Ovary (tissue), 9 donors: Measurements from ENCODE around the gene TMBIM6. TPM values are rescaled to one million over a fixed set of nuclear protein-coding genes. Genes with fewer than 3 reads are reported as not detected.

Source experiments
- DNase-seq, 5 donors: peaks; one replicate each; pipeline ENCODE4 v3.0.0-alpha.2; 2019 to 2020
- H3K27ac ChIP-seq, 2 donors: fragments of 200-600 bp; one replicate each; pipeline versions ENCODE4 v1.5.1 to v1.8.0; 2019 to 2022
- H3K27me3 ChIP-seq: fragments of 200-600 bp; one replicate; pipeline ENCODE4 v1.8.0; 2022
- H3K36me3 ChIP-seq: fragments of 200-600 bp; sonication (generic); one replicate; pipeline ENCODE4 v1.5.1; 2019
- H3K4me1 ChIP-seq: one replicate; pipeline ENCODE4 v1.8.1; 2013; ENCODE audit warnings: mild to moderate bottlenecking, moderate library complexity; ENCODE audit not compliant: insufficient read depth
- H3K4me3 ChIP-seq: fragments of 200-600 bp; sonication (generic); one replicate; pipeline ENCODE4 v1.5.1; 2017
- H3K9me3 ChIP-seq, 2 donors: fragments of 200-600 bp in 1 of 2; sonication (generic) in 1 of 2; one replicate each; pipeline versions ENCODE4 v1.5.1 to v1.8.1; 2013 to 2019; ENCODE audit warnings: mild to moderate bottlenecking in 1 of 2, moderate library complexity in 1 of 2
- CTCF ChIP-seq, 3 donors: fragments of 450-650 bp in 2 of 3; fragments of 200-600 bp in 1 of 3; IDR thresholded peaks; one replicate each; pipeline versions ENCODE4 v1.5.1 to v1.8.0; 2016 to 2022; ENCODE audit warnings: antibody characterized with exemption in 3 of 3, mild to moderate bottlenecking in 1 of 3
- EP300 ChIP-seq: sonication (generic); formaldehyde crosslinking; IDR thresholded peaks from one replicate; pipeline ENCODE4 v1.6.1; 2017; ENCODE audit warnings: antibody characterized with exemption
- POLR2A ChIP-seq: fragments of 450-650 bp; IDR thresholded peaks from one replicate; pipeline ENCODE4 v1.6.1; 2017; ENCODE audit warnings: antibody characterized with exemption, mild to moderate bottlenecking, moderate library complexity
- WGBS, 3 donors: extraction: QIAGEN DNeasy Blood & Tissue Kit in 1 of 3; methylation state at CpG; one replicate each; pipeline versions ENCODE4 v1.1.5 to v1.1.7; 2013 to 2017; 5-methylcytosine and 5-hydroxymethylcytosine counted together
- intact Hi-C, 4 donors: fragments of 100-400 bp; cut with DNase I; formaldehyde crosslinking; loops; one replicate each; pipeline versions ENCODE4 v1.11.0 to v1.15.1; 2022 to 2023
- polyA plus RNA-seq, 2 donors: library from polyadenylated mRNA; stranded (reverse); fragments of 200-250 nt in 1 of 2; fragments of 350-450 nt in 1 of 2; fragmentation: Illumina TruSeq in 1 of 2; extraction: RNeasy Lipid Tissue Mini Kit (QIAGEN cat#74804) in 1 of 2; gene quantifications; one replicate each; pipeline ENCODE4 v1.2.3, GENCODE V29; 2013 to 2014
- total RNA-seq, 7 donors: library from RNA; depleted of rRNA in 2 of 7; stranded (reverse); fragments of >200 nt in 2 of 7; fragmentation: NEBNext Ultra II Directional in 3 of 7; extraction: Animal tissue kit (Norgen Biotek cat#: 25700) in 3 of 7; gene quantifications; one replicate each; pipeline versions ENCODE4 v1.1.0 to v1.2.4, GENCODE V29; 2016 to 2023
- donor health status: DM: no; HTN: no; CAD: no; lungs with moderate emphysema.
- donor health status: DM: no; HTN: no; CAD: no.
- donor health status: Bipolar disorder and iron deficiency.
- donor health status: DM: yes; HTN: yes; CAD: no.
- donor health status: DM: no; HTN: no; CAD: no.
- donor health status: DM: yes; HTN: yes; CAD: no.

The TMBIM6 gene
- total and polyA plus RNA-seq, 9 donors = 203 to 677 (median 335) TPM

- Histone ChIP-seq H3K9me3 (no peaks in the 10 kb centered on the region), H3K4me3 (no peak overlapping the region), H3K27ac (peak overlapping the region; percentile 41 to 56), H3K36me3 (no peaks in the 10 kb centered on the region), H3K27me3 (no peaks in the 10 kb centered on the region), H3K4me1 (peaks cover 18% of the 10 kb centered on the region)
- peak in 3 of 5 donors; percentile 43 to 64 (median 61) for DNase-seq
- intact Hi-C loops = no loop called here
- WGBS, 3 donors = 23 to 30% (median 28%) methylated on average over 4 of the region's 4 CpGs
- TF ChIP-seq POLR2A (peak; percentile 16), CTCF (IDR thresholded peaks at IDR 0.05) (no peak)
Observed at GRCh38 chr12:49809381-49809905, 68.1 kb downstream of the TMBIM6 start.

DNA sequence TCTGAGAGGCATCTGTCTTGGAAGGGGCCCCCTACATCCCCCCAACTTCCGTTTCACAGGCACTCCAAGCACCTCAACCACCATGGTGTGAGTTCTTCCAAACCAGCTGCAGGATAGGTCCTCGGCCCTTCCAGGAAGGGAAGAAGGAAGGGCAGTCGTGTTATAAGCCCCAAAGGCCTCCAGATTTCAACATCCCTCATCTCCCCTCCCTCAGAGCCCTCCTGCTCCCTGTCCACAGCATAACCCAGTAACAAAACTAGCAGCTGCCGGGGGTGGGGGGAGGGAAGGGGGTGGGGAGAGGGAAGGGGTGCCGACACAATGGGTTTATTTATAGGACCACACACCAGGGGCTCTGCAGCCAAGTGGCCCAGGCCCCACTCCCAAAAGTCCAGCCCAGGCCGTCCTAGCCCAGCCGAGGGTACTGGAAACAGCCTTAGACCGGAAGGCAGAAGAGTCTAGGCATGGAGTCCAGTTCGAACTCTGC, 68.6 kb downstream of the TMBIM6 start:
- TF ChIP-seq EP300 (no peak), POLR2A (no peak), CTCF (IDR thresholded peaks at IDR 0.05) (no peak)
- Histone ChIP-seq H3K9me3 (no peaks in the 10 kb centered on the region), H3K36me3 (no peaks in the 10 kb centered on the region), H3K4me3 (no peak overlapping the region), H3K27ac (peak overlapping the region; percentile 41 to 56), H3K4me1 (peaks cover 18% of the 10 kb centered on the region), H3K27me3 (no peaks in the 10 kb centered on the region)
- WGBS, 3 donors = 29 to 37% (median 30%) methylated on average over 9 of the region's 9 CpGs
- intact Hi-C loops = no loop called here
- DNase-seq = peak in 1 of 5 donors; percentile 20

- Histone ChIP-seq H3K9me3 (no peaks in the 10 kb centered on the region), H3K36me3 (no peaks in the 10 kb centered on the region), H3K27me3 (no peaks in the 10 kb centered on the region), H3K4me3 (no peak overlapping the region), H3K27ac (no peak overlapping the region), H3K4me1 (peaks cover 18% of the 10 kb centered on the region)
- TF ChIP-seq POLR2A (no peak), EP300 (no peak), CTCF (IDR thresholded peaks at IDR 0.05) (no peak)
- 87 to 88% (median 87%) methylated on average over 5 of the region's 5 CpGs for WGBS, 3 donors
- intact Hi-C loops = no loop called here
- peak in 1 of 5 donors; percentile 7 for DNase-seq
Observed at GRCh38 chr12:49811136-49811535, 69.8 kb downstream of the TMBIM6 start.

DNA sequence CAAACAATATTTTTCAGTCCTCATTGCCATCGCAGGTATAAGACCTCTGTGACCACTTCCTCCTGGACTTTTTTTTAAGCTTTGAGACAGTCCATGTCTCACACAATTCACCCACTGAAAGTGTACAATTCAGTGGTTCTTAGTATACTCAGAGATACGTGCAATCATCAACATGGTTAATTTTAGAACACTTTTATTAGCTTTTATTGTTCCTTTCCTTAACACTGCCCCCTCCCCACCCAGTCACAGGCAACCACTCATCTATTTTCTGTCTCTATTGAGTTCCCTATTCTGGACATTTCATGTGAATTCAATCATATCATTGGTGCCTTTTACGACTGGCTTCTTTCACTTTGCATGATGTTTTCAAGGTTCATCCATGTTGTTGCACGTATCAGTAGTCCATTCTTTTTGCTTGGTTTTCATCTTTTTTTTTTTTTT, 70.6 kb downstream of the TMBIM6 start:
- DNase-seq = no peak
- peaks cover 18% of the 10 kb centered on the region for H3K4me1 ChIP-seq
- 86 to 88% (median 87%) methylated on average over 4 of the region's 4 CpGs for WGBS, 3 donors
- no peaks in the 10 kb centered on the region for H3K9me3 ChIP-seq
- no peaks in the 10 kb centered on the region for H3K36me3 ChIP-seq
- intact Hi-C loops = no loop called here
- H3K27me3 ChIP-seq = no peaks in the 10 kb centered on the region
- no peak overlapping the region for H3K4me3 ChIP-seq
- TF ChIP-seq EP300 (no peak), POLR2A (no peak), CTCF (IDR thresholded peaks at IDR 0.05) (no peak)
- no peak overlapping the region for H3K27ac ChIP-seq
